Activated CD4-positive, alpha-beta T cell treated with anti-CD3 and anti-CD28 coated beads, Interleukin-2, amount 10 ng/mL, durations not matched to agents 7 days and 5 days (primary cell): ENCODE results near the gene CACNG1. TPM values are rescaled to one million over a fixed set of nuclear protein-coding genes. Genes with fewer than 3 reads are reported as not detected.

Experiments
- CTCF ChIA-PET: fragments of 350-600 bp; sonication (Branson Sonifier 250); formaldehyde crosslinking; loops from one replicate; lab custom pipeline; 2021; ENCODE audit warnings: antibody characterized with exemption; lab: Charles Lee
- POLR2A ChIA-PET: fragments of 350-600 bp; sonication (Branson Sonifier 250); formaldehyde crosslinking; loops from one replicate; lab custom pipeline; 2021; ENCODE audit warnings: antibody characterized with exemption; lab: Charles Lee
- DNase-seq: peaks from one replicate; pipeline ENCODE4 v3.0.0-alpha.2; 2020
- H3K27ac Mint-ChIP-seq: one replicate; pipeline ENCODE4 v1.8.0; 2021; ENCODE audit warnings: mild to moderate bottlenecking, moderate library complexity, mixed read lengths
- H3K27me3 Mint-ChIP-seq: one replicate; pipeline ENCODE4 v1.8.0; 2021; ENCODE audit warnings: mixed read lengths
- H3K36me3 Mint-ChIP-seq: one replicate; pipeline ENCODE4 v1.8.0; 2021; ENCODE audit warnings: low read depth, mixed read lengths
- H3K4me1 Mint-ChIP-seq: one replicate; pipeline ENCODE4 v1.8.0; 2021; ENCODE audit warnings: mixed read lengths
- H3K4me3 Mint-ChIP-seq: one replicate; pipeline ENCODE4 v1.8.0; 2021; ENCODE audit warnings: mild to moderate bottlenecking, moderate library complexity, mixed read lengths
- H3K9me3 Mint-ChIP-seq: one replicate; pipeline ENCODE4 v1.8.0; 2021; ENCODE audit warnings: mixed read lengths
- total RNA-seq, 2 experiments: library from RNA; stranded (reverse); gene quantifications; one replicate each; pipeline ENCODE4 v1.2.3, GENCODE V29; 2021

Gene CACNG1, protein sequence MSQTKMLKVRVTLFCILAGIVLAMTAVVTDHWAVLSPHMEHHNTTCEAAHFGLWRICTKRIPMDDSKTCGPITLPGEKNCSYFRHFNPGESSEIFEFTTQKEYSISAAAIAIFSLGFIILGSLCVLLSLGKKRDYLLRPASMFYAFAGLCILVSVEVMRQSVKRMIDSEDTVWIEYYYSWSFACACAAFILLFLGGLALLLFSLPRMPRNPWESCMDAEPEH
- not detected for total RNA-seq

DNA sequence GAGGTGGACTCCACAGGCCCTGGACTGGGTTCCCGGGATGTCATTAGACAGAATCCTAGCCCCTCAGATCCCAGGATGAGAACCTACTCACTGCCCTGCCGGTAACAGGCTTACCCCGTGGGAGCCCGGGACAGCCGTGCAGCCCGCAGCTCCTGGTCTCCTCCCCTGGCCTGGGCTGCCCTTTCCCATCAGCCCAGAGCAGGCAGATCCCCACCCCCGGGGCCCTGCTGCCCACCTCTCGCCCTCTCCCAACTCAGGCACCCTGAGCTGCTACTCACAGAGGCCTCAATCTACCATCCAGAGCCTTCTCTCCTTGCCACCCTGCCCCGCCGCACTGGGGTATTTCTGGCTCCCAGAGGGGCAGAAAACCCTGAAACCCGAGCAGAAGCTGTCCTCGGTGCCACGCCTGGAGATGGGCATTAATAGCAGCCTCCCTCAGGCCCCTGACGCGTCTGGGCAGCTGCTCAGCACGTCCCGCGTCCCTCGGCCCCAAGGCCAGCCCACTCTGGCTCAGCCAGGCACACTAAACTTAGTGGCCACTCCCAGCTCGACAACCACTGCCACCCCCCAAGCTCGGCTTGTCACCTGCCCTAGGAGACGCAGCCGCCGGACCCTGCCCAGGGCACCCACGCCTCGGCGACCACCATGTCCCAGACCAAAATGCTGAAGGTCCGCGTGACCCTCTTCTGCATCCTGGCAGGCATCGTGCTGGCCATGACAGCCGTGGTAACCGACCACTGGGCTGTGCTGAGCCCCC lies at the start of gene CACNG1:
Gene CACNG1 (plus strand): TSS at position 539 of the 757 bp plus-strand sequence. CDS start 107 bp downstream, at position 646.
- CTCF ChIA-PET = no interaction called here

DNA sequence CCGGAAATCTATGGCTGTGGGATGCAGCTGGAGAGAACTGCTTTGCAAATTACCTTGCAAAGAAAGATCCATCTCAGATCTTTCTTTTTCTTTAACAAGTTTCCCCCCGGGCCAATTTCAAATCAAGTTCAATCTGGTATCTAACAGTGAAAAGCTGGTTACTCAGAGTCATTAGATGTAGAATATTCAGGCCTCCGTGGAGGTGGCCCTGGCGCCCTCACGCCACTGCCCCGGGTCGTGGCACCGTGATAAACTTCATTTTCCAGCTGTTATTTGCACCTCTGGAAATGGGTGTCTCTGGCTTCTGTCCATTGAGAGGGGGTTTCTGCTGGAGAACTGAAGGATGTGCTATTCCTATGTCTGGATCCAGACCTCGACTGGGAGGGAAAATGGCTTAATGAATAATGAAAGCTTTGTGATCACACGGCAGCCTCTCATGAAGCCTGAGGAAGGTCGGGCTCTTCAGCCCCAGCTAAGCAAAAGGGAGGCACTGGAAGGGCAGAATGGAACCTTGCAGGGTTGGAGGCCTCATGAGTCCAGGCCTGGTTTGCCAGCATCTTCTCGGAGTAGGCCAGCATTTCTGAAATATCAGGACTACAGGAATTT lies 49.3 kb upstream of the CACNG1 start:
- H3K27ac Mint-ChIP-seq = no peak overlapping the region
- POLR2A ChIA-PET = no interaction called here
- H3K27me3 Mint-ChIP-seq = peaks cover 6% of the 10 kb centered on the region
- no peaks in the 10 kb centered on the region for H3K9me3 Mint-ChIP-seq
- no peaks in the 10 kb centered on the region for H3K36me3 Mint-ChIP-seq
- H3K4me1 Mint-ChIP-seq = no peaks in the 10 kb centered on the region
- no peak for DNase-seq
- H3K4me3 Mint-ChIP-seq = no peak overlapping the region
- CTCF ChIA-PET = no interaction called here

More for the DNA sequence above, at the start of gene CACNG1:
- H3K4me1 Mint-ChIP-seq = no peaks in the 10 kb centered on the region
- DNase-seq = no peak
- peaks cover 16% of the 10 kb centered on the region for H3K9me3 Mint-ChIP-seq
- no peak within 1 kb of the TSS for H3K27ac Mint-ChIP-seq
- POLR2A ChIA-PET = no interaction called here
- H3K4me3 Mint-ChIP-seq = no peak within 1 kb of the TSS
- H3K36me3 Mint-ChIP-seq = peaks cover 3% of the 10 kb centered on the region
- peaks cover 7% of the 10 kb centered on the region for H3K27me3 Mint-ChIP-seq

DNA sequence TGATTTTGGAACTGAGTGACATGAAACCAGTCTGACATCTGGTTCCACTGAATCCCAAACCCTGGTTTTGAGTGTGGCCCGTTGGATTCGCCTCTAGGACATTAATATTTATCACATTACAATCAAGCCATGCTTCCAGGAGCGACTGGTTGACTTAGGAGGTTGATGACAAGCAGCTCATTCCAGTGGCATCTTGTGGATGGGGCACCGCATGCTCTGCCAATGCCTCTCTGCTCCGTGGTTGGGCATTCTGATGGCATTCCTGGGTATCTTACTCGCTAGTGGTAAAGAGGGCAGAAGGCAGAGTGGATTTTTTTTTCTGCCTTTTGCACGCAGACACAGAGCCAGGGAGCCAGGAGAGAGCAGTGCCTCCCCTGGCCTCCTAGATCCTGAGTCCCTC lies 48.4 kb upstream of the CACNG1 start:
- Mint-ChIP-seq H3K4me3 (no peak overlapping the region), H3K9me3 (no peaks in the 10 kb centered on the region), H3K36me3 (no peaks in the 10 kb centered on the region), H3K27me3 (peaks cover 3% of the 10 kb centered on the region), H3K4me1 (no peaks in the 10 kb centered on the region), H3K27ac (no peak overlapping the region)
- ChIA-PET CTCF (no interaction called here), POLR2A (no interaction called here)
- no peak for DNase-seq

DNA sequence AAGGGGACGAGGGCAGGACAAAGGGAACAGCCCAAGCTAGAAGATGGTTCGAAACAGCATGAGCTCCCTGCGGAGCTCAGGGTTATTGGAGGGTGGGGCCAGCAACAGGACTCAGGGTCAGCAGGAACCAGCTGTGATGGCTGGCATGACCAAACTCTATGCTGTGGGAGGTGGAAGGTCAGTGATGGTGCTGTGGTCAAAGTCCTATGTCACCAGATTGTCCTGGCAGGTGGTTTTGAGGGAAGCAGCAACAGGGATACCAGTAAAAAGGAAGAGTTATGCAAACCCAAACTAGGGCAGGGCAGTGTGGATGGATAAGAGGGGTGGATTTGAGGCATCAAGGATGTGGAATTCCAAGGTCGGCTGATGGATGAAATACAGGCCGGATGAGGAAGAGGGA lies 47.4 kb upstream of the CACNG1 start:
- ChIA-PET CTCF (no interaction called here), POLR2A (no interaction called here)
- H3K36me3 Mint-ChIP-seq = no peaks in the 10 kb centered on the region
- no peak overlapping the region for H3K4me3 Mint-ChIP-seq
- no peak for DNase-seq
- H3K4me1 Mint-ChIP-seq = no peaks in the 10 kb centered on the region
- H3K27ac Mint-ChIP-seq = no peak overlapping the region
- no peaks in the 10 kb centered on the region for H3K27me3 Mint-ChIP-seq
- no peaks in the 10 kb centered on the region for H3K9me3 Mint-ChIP-seq

DNA sequence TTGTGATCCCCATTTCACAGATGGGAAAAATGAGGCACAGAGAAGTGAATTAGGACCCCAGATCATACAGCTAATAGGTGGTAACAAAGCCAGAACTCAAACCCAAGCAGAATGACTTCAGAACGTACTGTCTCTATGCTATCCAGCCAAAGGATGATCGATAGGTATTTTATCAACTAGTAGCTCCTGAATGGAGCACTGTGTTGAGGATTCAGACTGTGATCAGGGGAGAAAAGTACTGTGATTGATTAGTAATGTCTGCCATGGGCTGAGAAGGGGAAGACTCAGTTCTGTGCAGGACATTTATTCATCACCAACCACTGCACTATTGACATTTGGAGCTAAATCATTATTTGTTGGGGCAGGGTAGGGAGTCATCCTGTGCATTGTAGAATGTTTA lies 41.1 kb upstream of the CACNG1 start:
- no peak for DNase-seq
- ChIA-PET POLR2A (interaction anchor here (0.6 kb wide), 1 partner anchor 695 kb away, joined by 3 read pairs; no protein-coding TSS in a partner anchor), CTCF (interaction anchor here (1.5 kb wide), 1 partner anchor 37 kb away, joined by 4 read pairs; no protein-coding TSS in a partner anchor)
- peaks cover 3% of the 10 kb centered on the region for H3K27me3 Mint-ChIP-seq
- H3K36me3 Mint-ChIP-seq = no peaks in the 10 kb centered on the region
- no peaks in the 10 kb centered on the region for H3K9me3 Mint-ChIP-seq
- H3K27ac Mint-ChIP-seq = no peak overlapping the region
- H3K4me1 Mint-ChIP-seq = no peaks in the 10 kb centered on the region
- no peak overlapping the region for H3K4me3 Mint-ChIP-seq

DNA sequence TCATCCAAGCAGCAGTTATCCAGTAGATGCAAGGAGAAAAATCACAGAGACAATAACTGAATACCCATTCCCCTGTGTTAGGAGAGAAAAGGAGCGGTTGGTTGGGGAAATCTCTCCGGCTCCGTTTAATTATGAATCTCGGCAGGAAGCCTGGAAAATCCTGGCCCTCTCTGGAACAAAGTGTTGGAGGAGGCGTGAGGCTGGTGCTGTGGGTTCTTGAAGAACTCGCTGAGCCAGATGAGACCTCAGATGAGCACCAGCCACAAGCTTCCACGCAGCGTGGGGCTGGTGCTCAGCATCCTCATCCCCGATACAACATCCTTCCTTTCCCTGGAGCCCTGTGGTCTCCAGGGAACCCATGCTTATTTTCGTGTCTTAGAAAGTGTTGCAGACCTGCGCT lies 40.2 kb upstream of the CACNG1 start:
- no peaks in the 10 kb centered on the region for H3K4me1 Mint-ChIP-seq
- no peak for DNase-seq
- CTCF ChIA-PET = interaction anchor here (0.7 kb wide), 1 partner anchor 60 kb away, joined by 3 read pairs; no protein-coding TSS in a partner anchor
- H3K9me3 Mint-ChIP-seq = no peaks in the 10 kb centered on the region
- peaks cover 3% of the 10 kb centered on the region for H3K27me3 Mint-ChIP-seq
- H3K27ac Mint-ChIP-seq = no peak overlapping the region
- H3K4me3 Mint-ChIP-seq = no peak overlapping the region
- POLR2A ChIA-PET = no interaction called here
- H3K36me3 Mint-ChIP-seq = no peaks in the 10 kb centered on the region

DNA sequence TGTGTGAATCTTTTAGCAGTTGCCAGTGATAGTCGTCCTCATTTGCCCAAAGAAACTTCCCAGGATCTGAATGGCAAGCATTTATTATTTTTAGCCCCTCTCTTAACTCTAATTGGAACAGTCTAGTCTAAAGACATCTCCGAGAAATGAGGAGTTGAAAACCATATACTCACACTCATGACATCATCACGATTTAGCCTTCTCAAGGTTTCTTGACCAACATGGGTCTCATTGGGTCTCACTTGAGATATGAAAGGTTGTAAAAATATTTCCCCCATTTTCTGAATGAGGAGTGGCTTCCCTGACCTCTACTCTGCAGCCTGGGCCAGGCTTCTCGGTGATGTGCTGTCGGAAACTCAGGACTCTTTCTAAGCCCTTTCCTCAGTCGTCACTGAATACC lies 37.1 kb upstream of the CACNG1 start:
- POLR2A ChIA-PET = no interaction called here
- H3K27me3 Mint-ChIP-seq = peaks cover 5% of the 10 kb centered on the region
- H3K4me3 Mint-ChIP-seq = no peak overlapping the region

DNA sequence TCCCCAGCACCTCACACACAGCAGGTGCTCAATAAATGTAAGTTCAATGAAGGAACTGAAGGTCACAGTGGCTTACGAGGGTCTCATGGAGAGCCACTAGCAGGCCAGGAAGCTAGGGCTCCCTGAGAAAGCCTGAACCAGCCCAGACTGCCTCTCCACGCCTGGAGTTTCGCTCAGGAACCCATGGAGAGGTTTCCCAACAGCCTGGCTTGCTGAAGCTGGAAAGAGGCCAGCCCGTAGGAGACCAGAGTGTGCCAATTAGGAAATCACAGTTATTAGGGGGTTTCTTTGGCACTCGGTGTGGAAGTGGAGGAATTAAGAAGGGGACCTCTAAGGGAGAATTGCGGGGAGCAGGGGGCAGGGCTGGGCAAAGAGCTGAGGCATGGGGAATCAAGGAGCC lies 36.3 kb upstream of the CACNG1 start:
- H3K27ac Mint-ChIP-seq = no peak overlapping the region
- ChIA-PET CTCF (no interaction called here), POLR2A (no interaction called here)
- H3K4me3 Mint-ChIP-seq = no peak overlapping the region
- no peaks in the 10 kb centered on the region for H3K9me3 Mint-ChIP-seq
- H3K36me3 Mint-ChIP-seq = no peaks in the 10 kb centered on the region
- peaks cover 3% of the 10 kb centered on the region for H3K27me3 Mint-ChIP-seq
- DNase-seq = no peak
- no peaks in the 10 kb centered on the region for H3K4me1 Mint-ChIP-seq

More for the DNA sequence above, 37.1 kb upstream of the CACNG1 start:
- Mint-ChIP-seq H3K4me1 (no peaks in the 10 kb centered on the region), H3K36me3 (no peaks in the 10 kb centered on the region), H3K9me3 (no peaks in the 10 kb centered on the region), H3K27ac (no peak overlapping the region)
- DNase-seq = no peak
- CTCF ChIA-PET = no interaction called here

DNA sequence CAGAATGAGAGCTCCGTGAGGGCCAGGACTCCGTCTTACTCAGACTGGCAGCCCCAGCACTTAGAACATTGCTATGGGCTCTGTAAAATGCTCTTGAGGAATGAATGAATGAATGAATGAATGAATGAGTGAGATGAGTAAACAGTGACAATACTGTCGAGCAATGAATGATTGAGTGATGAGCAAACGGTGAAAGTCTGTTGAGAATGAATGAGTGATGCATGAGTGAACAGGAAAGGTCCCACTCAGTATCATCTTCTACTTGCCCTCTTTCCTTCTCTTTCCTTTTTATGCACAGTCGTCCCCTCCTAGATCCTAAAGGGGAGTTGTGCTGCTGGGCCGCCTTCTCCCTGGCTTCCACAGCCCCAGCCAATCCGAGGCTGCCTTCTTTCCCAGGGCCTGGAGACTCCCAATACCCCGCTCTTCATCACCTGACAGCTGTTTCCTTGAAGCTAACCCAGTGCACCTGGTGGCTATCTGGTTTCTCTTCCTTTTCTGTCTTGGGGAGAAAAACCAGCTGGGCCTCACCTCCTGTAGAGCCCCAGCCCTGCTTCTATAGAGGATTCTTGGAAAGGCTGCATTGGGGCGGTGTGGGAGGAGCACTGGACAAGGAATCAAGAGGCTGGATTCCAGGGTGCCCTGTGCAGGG lies 32.7 kb upstream of the CACNG1 start:
- DNase-seq = no peak
- H3K27ac Mint-ChIP-seq = no peak overlapping the region
- peaks cover 3% of the 10 kb centered on the region for H3K27me3 Mint-ChIP-seq
- H3K4me3 Mint-ChIP-seq = no peak overlapping the region
- POLR2A ChIA-PET = no interaction called here
- no peaks in the 10 kb centered on the region for H3K9me3 Mint-ChIP-seq
- no peaks in the 10 kb centered on the region for H3K4me1 Mint-ChIP-seq
- CTCF ChIA-PET = no interaction called here
- H3K36me3 Mint-ChIP-seq = no peaks in the 10 kb centered on the region

DNA sequence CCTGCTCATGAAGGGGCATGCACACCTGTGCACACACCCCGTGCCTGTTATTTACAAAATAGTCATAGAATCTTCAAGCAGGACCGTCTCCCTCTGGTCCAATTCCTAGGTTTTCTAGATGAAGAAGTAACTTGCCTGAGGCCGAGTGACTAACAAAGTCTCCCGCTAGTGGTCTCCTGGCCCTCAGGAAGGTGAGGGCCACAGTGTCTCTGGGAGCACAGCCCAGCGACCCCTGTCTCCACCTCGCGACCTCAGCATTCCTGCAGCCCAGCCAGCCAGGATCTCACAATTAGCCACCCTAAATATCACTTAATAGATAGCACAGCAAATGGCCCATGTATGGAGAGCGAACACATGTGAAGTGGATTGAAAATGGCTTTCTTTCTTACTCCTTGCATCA lies 30.5 kb upstream of the CACNG1 start:
- Mint-ChIP-seq H3K27me3 (peaks cover 3% of the 10 kb centered on the region), H3K4me3 (no peak overlapping the region), H3K27ac (no peak overlapping the region), H3K9me3 (no peaks in the 10 kb centered on the region), H3K36me3 (no peaks in the 10 kb centered on the region), H3K4me1 (no peaks in the 10 kb centered on the region)
- CTCF ChIA-PET = no interaction called here
- DNase-seq = no peak
- POLR2A ChIA-PET = no interaction called here

DNA sequence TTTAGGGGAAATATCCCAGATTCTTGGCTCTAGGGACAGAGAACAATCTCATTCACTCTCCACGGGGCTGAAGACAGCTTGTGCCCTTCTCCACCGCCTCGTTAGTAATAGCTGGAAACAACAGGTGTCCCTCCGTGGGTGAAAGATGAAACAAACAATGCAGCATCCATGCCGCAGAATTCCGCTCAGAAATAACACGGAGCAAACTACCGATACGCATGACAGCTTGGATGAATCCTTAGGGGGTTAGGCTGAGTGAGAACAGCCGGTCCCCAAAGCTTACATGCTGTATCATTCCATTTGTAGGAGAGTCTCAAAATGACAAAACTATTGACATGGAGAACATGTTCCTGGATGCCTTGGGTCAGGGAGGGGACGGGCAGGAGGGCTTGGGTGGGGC lies 29.4 kb upstream of the CACNG1 start:
- ChIA-PET CTCF (interaction anchor here (0.6 kb wide), 1 partner anchor 274 kb away, joined by 6 read pairs; no protein-coding TSS in a partner anchor), POLR2A (no interaction called here)
- no peaks in the 10 kb centered on the region for H3K4me1 Mint-ChIP-seq
- no peak for DNase-seq
- no peaks in the 10 kb centered on the region for H3K36me3 Mint-ChIP-seq
- no peaks in the 10 kb centered on the region for H3K9me3 Mint-ChIP-seq
- H3K27ac Mint-ChIP-seq = no peak overlapping the region
- no peak overlapping the region for H3K4me3 Mint-ChIP-seq
- peaks cover 2% of the 10 kb centered on the region for H3K27me3 Mint-ChIP-seq

DNA sequence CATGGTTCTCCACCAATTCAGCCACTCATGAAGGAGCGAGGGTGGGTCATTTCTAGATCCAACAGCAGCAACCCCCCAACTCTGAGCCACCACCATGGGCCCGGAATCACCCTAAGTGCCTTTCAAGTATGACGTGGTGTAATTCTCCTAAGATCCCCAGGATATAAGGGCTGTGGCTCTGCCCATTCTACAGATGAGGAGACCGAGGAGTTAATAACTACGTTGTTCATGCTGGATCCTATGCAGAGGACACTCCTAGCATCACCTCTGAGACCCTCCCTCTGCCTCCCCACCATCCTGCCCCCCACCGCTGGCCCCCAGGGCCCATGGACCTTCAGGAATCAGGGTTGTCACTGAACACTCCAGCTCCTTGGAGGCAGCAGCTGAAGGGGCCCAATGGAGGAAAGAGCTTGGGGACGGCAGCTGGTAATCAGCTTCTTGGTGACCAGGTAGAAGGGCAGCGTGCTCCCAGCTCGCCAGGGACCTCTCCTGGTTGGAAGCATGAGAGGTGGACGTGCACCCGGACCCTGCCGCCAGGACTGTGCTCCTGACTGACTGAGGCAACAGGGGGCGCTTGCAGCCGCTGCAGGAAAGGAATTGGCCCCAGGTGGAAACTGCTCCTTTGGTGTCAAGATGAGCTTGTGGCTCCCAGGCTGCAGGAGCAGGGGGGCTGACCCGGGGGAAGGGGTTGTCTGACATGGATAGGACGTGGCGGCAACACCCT lies 28.2 kb upstream of the CACNG1 start:
- POLR2A ChIA-PET = no interaction called here
- H3K27ac Mint-ChIP-seq = no peak overlapping the region
- no peaks in the 10 kb centered on the region for H3K4me1 Mint-ChIP-seq
- no peaks in the 10 kb centered on the region for H3K27me3 Mint-ChIP-seq
- CTCF ChIA-PET = interaction anchor here (0.6 kb wide), 1 partner anchor 1101 kb away, joined by 3 read pairs; no protein-coding TSS in a partner anchor
- H3K9me3 Mint-ChIP-seq = no peaks in the 10 kb centered on the region
- DNase-seq = no peak
- H3K4me3 Mint-ChIP-seq = no peak overlapping the region
- H3K36me3 Mint-ChIP-seq = no peaks in the 10 kb centered on the region
